HG02938 (cell line): Measurements from ENCODE around the gene COX4I2.

Source experiments
- ATAC-seq: cut with Tn5 transposase; IDR thresholded peaks from one replicate; pipeline ENCODE4 v1.9.1; 2021; ENCODE audit warnings: mild to moderate bottlenecking, moderate library complexity; ENCODE audit not compliant: unreplicated experiment

Gene COX4I2

GRCh38 chr20:31693987-31694661, 56.4 kb downstream of the COX4I2 start:
- no peak for ATAC-seq
